PFSK-1 (cell line): ENCODE results near the gene MAGED2.

Experiments
- POLR2AphosphoS5 ChIP-seq: IDR thresholded peaks from 2 replicates; pipeline ENCODE4 v1.6.1; 2012; ENCODE audit warnings: low read depth, mild to moderate bottlenecking, control low read depth, low read length, moderate library complexity
- REST ChIP-seq, 2 experiments: IDR thresholded peaks; 2 replicates each; pipeline versions ENCODE4 v1.6.1 to v1.8.0; 2011 to 2012; ENCODE audit warnings: low read depth in 2 of 2, low read length in 2 of 2, control low read depth in 1 of 2, inconsistent platforms in 1 of 2, mild to moderate bottlenecking in 1 of 2, moderate library complexity in 1 of 2; ENCODE audit not compliant: insufficient read depth in 1 of 2
- SIN3A ChIP-seq: IDR thresholded peaks from 2 replicates; pipeline ENCODE4 v1.6.1; 2012; ENCODE audit warnings: mild to moderate bottlenecking, low read length, moderate library complexity, borderline replicate concordance; ENCODE audit not compliant: insufficient read depth
- TAF1 ChIP-seq: IDR thresholded peaks from 2 replicates; pipeline ENCODE4 v1.6.1; 2012; ENCODE audit warnings: low read length, control low read depth, borderline replicate concordance; ENCODE audit not compliant: insufficient read depth

GRCh38 chrX:54838583-54838982 is 31.0 kb downstream of the MAGED2 start:
- TF ChIP-seq TAF1 (no peak), REST (IDR thresholded peaks at IDR 0.05; ENCODE audit: insufficient read depth in 1 of 2, low read depth in 2 of 2, low read length in 2 of 2) (no peak), POLR2AphosphoS5 (no peak), SIN3A (no peak)
